Lung microvascular endothelial cell (primary cell): ENCODE measurements around the gene GLP2R. TPM values are rescaled to one million over a fixed set of nuclear protein-coding genes. Genes with fewer than 3 reads are reported as not detected.

Experiments
- total RNA-seq: library from RNA; depleted of rRNA; stranded (reverse); fragments of >200 nt; gene quantifications from 2 replicates; pipeline ENCODE4 v1.2.1, GENCODE V29; 2014

The GLP2R gene
- total RNA-seq, 1 donor from 2014 or later: under 0.01 TPM

Other genes starting within 250 kb of the GLP2R start
- gene CFAP52, start 249.3 kb upstream of the GLP2R start, total RNA-seq: not detected in 2 replicates
- gene USP43, start 180.4 kb upstream of the GLP2R start, total RNA-seq: under 0.01 TPM in 1 of 2 replicates, not detected in the other
- not detected in 2 replicates for gene DHRS7C, start 34.3 kb upstream of the GLP2R start, total RNA-seq
- gene GSG1L2, start 3.8 kb upstream of the GLP2R start, total RNA-seq: not detected in 2 replicates
- not detected in 2 replicates for gene RCVRN, start 79.3 kb downstream of the GLP2R start, total RNA-seq